Natural killer cell (primary cell): ENCODE results near the gene LHFPL3. TPM values are rescaled to one million over a fixed set of nuclear protein-coding genes. Genes with fewer than 3 reads are reported as not detected.

ENCODE experiments used
- ATAC-seq, 3 donors: fragments of 150-1000 bp in 2 of 3; fragments of 200-7000 bp in 1 of 3; cut with Tn5 transposase; 1 replicate in 1 of 3; 2 replicates in 2 of 3; pipeline ENCODE4 v1.10.0; 2021; ENCODE audit warnings: mild to moderate bottlenecking in 2 of 3, moderate library complexity in 2 of 3
- DNase-seq, 2 donors: peaks; one replicate each; pipeline versions ENCODE4 v3.0.0 to v3.0.0-alpha.2; 2013 to 2021; ENCODE audit warnings: mixed read lengths in 1 of 2
- H3K27ac ChIP-seq: one replicate; pipeline ENCODE4 v1.5.1; 2013; ENCODE audit warnings: mild to moderate bottlenecking, low read length
- H3K27me3 ChIP-seq: one replicate; pipeline ENCODE4 v1.6.1; 2013; ENCODE audit warnings: low read length; ENCODE audit not compliant: control insufficient read depth, insufficient read depth
- H3K36me3 ChIP-seq: one replicate; pipeline ENCODE4 v1.6.1; 2013; ENCODE audit warnings: low read length; ENCODE audit not compliant: control insufficient read depth, insufficient read depth
- H3K4me1 ChIP-seq: one replicate; pipeline ENCODE4 v1.6.1; 2013; ENCODE audit warnings: low read length; ENCODE audit not compliant: control insufficient read depth, insufficient read depth
- H3K4me3 ChIP-seq: one replicate; pipeline ENCODE4 v1.5.1; 2013; ENCODE audit warnings: low read length
- H3K9me3 ChIP-seq: one replicate; pipeline ENCODE4 v1.6.1; 2013; ENCODE audit warnings: low read length; ENCODE audit not compliant: control insufficient read depth, insufficient read depth
- H3K27ac Mint-ChIP-seq, 2 donors: one replicate each; pipeline ENCODE4 v1.8.0; 2022; ENCODE audit warnings: mild to moderate bottlenecking in 2 of 2, mixed read lengths in 2 of 2, moderate library complexity in 1 of 2
- H3K27me3 Mint-ChIP-seq, 2 donors: one replicate each; pipeline ENCODE4 v1.8.0; 2022; ENCODE audit warnings: low read depth in 2 of 2, mixed read lengths in 2 of 2
- H3K36me3 Mint-ChIP-seq: one replicate; pipeline ENCODE4 v1.8.0; 2022; ENCODE audit warnings: mixed read lengths
- H3K4me1 Mint-ChIP-seq, 2 donors: one replicate each; pipeline ENCODE4 v1.8.0; 2022; ENCODE audit warnings: mixed read lengths in 2 of 2
- H3K4me3 Mint-ChIP-seq: one replicate; pipeline ENCODE4 v1.8.0; 2022; ENCODE audit warnings: mild to moderate bottlenecking, moderate library complexity, mixed read lengths
- H3K9me3 Mint-ChIP-seq, 2 donors: one replicate each; pipeline ENCODE4 v1.8.0; 2022; ENCODE audit warnings: mixed read lengths in 2 of 2
- CTCF ChIP-seq: fragments of 200-600 bp; IDR thresholded peaks from one replicate; pipeline ENCODE4 v1.8.0; 2022; ENCODE audit warnings: antibody characterized with exemption
- WGBS: methylation state at CpG from one replicate; pipeline ENCODE4 v1.1.7; 2013; ENCODE audit warnings: missing lambda C conversion rate; ENCODE audit not compliant: insufficient coverage; 5-methylcytosine and 5-hydroxymethylcytosine counted together
- intact Hi-C: fragments of 100-400 bp; cut with micrococcal nuclease; formaldehyde crosslinking; loops from one replicate; pipeline ENCODE4 v1.14.2; 2022
- total RNA-seq, 4 donors: library from RNA; stranded (reverse); fragments of 120-200 nt in 1 of 4; gene quantifications; one replicate each; pipeline versions ENCODE4 v1.2.3 to v1.2.4, GENCODE V29; 2013 to 2022

LHFPL3 gene
- total RNA-seq, 3 donors from 2014 or later (not counting 1 experiment from before 2014, with no cell fraction given): not detected

DNA sequence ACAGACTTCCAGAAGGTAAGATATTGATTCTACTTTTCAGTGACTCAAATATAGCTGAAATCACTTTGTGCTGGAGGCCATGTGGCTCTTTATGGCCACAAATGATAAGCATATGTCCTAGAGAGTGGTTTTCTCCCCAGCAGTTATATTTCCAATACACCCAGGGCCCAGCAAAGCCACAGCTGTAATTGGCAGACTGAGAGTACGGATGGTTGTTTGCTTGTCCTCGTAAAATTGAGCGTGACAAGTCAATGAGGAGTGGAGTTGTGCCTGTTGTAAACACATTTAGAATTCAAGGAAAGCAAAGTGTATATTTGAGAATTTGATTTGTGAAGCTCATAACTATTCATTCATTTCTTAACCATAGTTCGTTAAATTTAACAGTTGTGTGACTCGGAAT, 201.8 kb downstream of the LHFPL3 start:
- Histone ChIP-seq H3K36me3 (no peaks in the 10 kb centered on the region), H3K27me3 (no peaks in the 10 kb centered on the region), H3K4me3 (no peak overlapping the region), H3K4me1 (no peaks in the 10 kb centered on the region), H3K27ac (no peak overlapping the region), H3K9me3 (no peaks in the 10 kb centered on the region)
- Mint-ChIP-seq H3K4me1 (no peaks in the 10 kb centered on the region), H3K27ac (no peak overlapping the region), H3K27me3 (no peaks in the 10 kb centered on the region), H3K9me3 (peaks cover 0 to 4% of the 10 kb centered on the region in 2 donors), H3K36me3 (no peaks in the 10 kb centered on the region), H3K4me3 (no peak overlapping the region)
- DNase-seq: no peak
- intact Hi-C loops: no loop called here
- no peak for TF ChIP-seq CTCF
- 92% methylated on average over 3 of the region's 5 CpGs for WGBS
- no peak for ATAC-seq

- H3K9me3 Mint-ChIP-seq: peaks cover 0 to 4% of the 10 kb centered on the region in 2 donors
- H3K27ac Mint-ChIP-seq: no peak overlapping the region
- no peak for TF ChIP-seq CTCF
- no peaks in the 10 kb centered on the region for H3K36me3 Mint-ChIP-seq
- DNase-seq (no peak), ATAC-seq (no peak)
- no peak overlapping the region for H3K4me3 Mint-ChIP-seq
- no peaks in the 10 kb centered on the region for H3K9me3 ChIP-seq
- no peaks in the 10 kb centered on the region for H3K4me1 Mint-ChIP-seq
- no peaks in the 10 kb centered on the region for H3K36me3 ChIP-seq
- intact Hi-C loops: no loop called here
- H3K4me1 ChIP-seq: no peaks in the 10 kb centered on the region
- no peak overlapping the region for H3K27ac ChIP-seq
- no peaks in the 10 kb centered on the region for H3K27me3 Mint-ChIP-seq
- 58% methylated on average over 4 of the region's 4 CpGs for WGBS
- no peaks in the 10 kb centered on the region for H3K27me3 ChIP-seq
- H3K4me3 ChIP-seq: no peak overlapping the region
These were observed 205.7 kb downstream of the LHFPL3 start for GRCh38 chr7:104534149-104534548.

DNA sequence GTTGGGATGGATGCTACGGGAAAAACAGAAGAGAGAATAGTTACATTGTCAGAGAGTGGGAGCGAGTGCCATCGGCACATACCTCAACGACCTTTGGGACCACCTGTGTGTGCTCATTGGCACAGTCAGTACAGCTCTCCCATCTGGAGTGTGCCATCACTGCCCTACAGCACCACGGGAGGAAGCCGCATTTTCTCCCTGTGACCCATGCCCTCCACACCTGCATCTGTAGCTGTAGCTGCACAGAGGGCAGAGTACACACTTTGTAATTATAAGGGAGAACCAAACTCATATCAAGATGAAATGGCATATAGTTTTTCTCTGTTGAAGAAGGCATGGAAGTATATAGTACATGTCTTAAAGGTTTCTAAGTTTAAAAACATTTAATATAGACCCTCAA, 207.4 kb downstream of the LHFPL3 start:
- Histone ChIP-seq H3K27ac (no peak overlapping the region), H3K4me3 (no peak overlapping the region), H3K9me3 (no peaks in the 10 kb centered on the region), H3K36me3 (no peaks in the 10 kb centered on the region), H3K4me1 (no peaks in the 10 kb centered on the region), H3K27me3 (no peaks in the 10 kb centered on the region)
- no peaks in the 10 kb centered on the region for H3K4me1 Mint-ChIP-seq
- H3K27me3 Mint-ChIP-seq: no peaks in the 10 kb centered on the region
- H3K9me3 Mint-ChIP-seq: peaks cover 0 to 4% of the 10 kb centered on the region in 2 donors
- no peaks in the 10 kb centered on the region for H3K36me3 Mint-ChIP-seq
- DNase-seq (no peak), ATAC-seq (no peak)
- no peak overlapping the region for H3K27ac Mint-ChIP-seq
- no peak overlapping the region for H3K4me3 Mint-ChIP-seq
- 86% methylated on average over 6 of the region's 6 CpGs for WGBS
- TF ChIP-seq CTCF: no peak
- intact Hi-C loops: no loop called here

- Mint-ChIP-seq H3K4me3 (no peak overlapping the region), H3K4me1 (no peaks in the 10 kb centered on the region), H3K27me3 (peaks cover 0 to 2% of the 10 kb centered on the region in 2 donors), H3K36me3 (no peaks in the 10 kb centered on the region), H3K9me3 (peaks cover 4 to 6% of the 10 kb centered on the region in 2 donors), H3K27ac (no peak overlapping the region)
- H3K9me3 ChIP-seq: no peaks in the 10 kb centered on the region
- no peaks in the 10 kb centered on the region for H3K4me1 ChIP-seq
- H3K27ac ChIP-seq: no peak overlapping the region
- no peaks in the 10 kb centered on the region for H3K27me3 ChIP-seq
- no peak for TF ChIP-seq CTCF
- DNase-seq (no peak), ATAC-seq (no peak)
- no peaks in the 10 kb centered on the region for H3K36me3 ChIP-seq
- 0% methylated on average over 1 of the region's 1 CpG for WGBS
- no peak overlapping the region for H3K4me3 ChIP-seq
- intact Hi-C loops: no loop called here
These were observed 208.6 kb downstream of the LHFPL3 start for GRCh38 chr7:104536956-104537355.
